K562 (cell line): ENCODE data around the gene AGAP3. TPM values are rescaled to one million over a fixed set of nuclear protein-coding genes. Genes with fewer than 3 reads are reported as not detected.

Source experiments
- BRD4 ChIP-seq: fragments of 200-600 bp; sonication (generic); IDR thresholded peaks from 2 replicates; pipeline ENCODE4 v1.6.1; 2017; ENCODE audit warnings: inconsistent platforms
- CEBPG ChIP-seq, 3 experiments: fragments of 200-800 bp in 1 of 3; sonication (Bioruptor generic) in 1 of 3; sonication (generic) in 1 of 3; formaldehyde crosslinking in 1 of 3; IDR thresholded peaks in 2 of 3; conservative IDR thresholded peaks in 1 of 3; 2 replicates each; pipeline versions ENCODE4 v1.6.1 to v1.8.0; 2016 to 2022; ENCODE audit warnings: missing compliant biosample characterization in 2 of 3, missing genetic modification characterization in 2 of 3, mild to moderate bottlenecking in 1 of 3, missing genetic modification reagents in 1 of 3
- FIP1L1 ChIP-seq: fragments of 200-400 bp; formaldehyde crosslinking; IDR thresholded peaks from 2 replicates; pipeline ENCODE4 v1.6.1; 2018; ENCODE audit warnings: mild to moderate bottlenecking, low read depth, low read length; ENCODE audit not compliant: poor library complexity, severe bottlenecking
- HDAC6 ChIP-seq: IDR thresholded peaks from 2 replicates; pipeline ENCODE4 v1.6.1; 2012; ENCODE audit warnings: low read depth, mild to moderate bottlenecking, control low read depth, inconsistent platforms, low read length, moderate library complexity
- L3MBTL2 ChIP-seq: fragments of 450-650 bp; IDR thresholded peaks from 2 replicates; pipeline ENCODE4 v1.6.1; 2016; ENCODE audit warnings: mild to moderate bottlenecking, moderate library complexity
- LCOR ChIP-seq: sonication (generic); formaldehyde crosslinking; IDR thresholded peaks from 2 replicates; pipeline ENCODE4 v1.8.0; 2022; ENCODE audit warnings: mild to moderate bottlenecking, missing genetic modification reagents
- NELFE ChIP-seq: IDR thresholded peaks from 2 replicates; pipeline ENCODE4 v1.6.1; 2011; ENCODE audit warnings: mild to moderate bottlenecking; ENCODE audit not compliant: insufficient read depth, insufficient read length
- NONO ChIP-seq, 2 experiments: fragments of 200-400 bp in 1 of 2; fragments of 450-650 bp in 1 of 2; formaldehyde crosslinking in 1 of 2; IDR thresholded peaks; 2 replicates each; pipeline ENCODE4 v1.6.1; 2017; ENCODE audit warnings: low read depth in 2 of 2, mild to moderate bottlenecking in 2 of 2, moderate library complexity in 2 of 2, low read length in 1 of 2
- PPARD ChIP-seq: fragments of 250-450 bp; sonication (Bioruptor Pico); IDR thresholded peaks from 2 replicates; pipeline ENCODE4 v1.8.0; 2022; ENCODE audit warnings: inconsistent platforms, mild to moderate bottlenecking, moderate library complexity
- TOE1 ChIP-seq, 2 experiments: fragments of 450-650 bp in 1 of 2; sonication (generic) in 1 of 2; formaldehyde crosslinking in 1 of 2; IDR thresholded peaks; 2 replicates each; pipeline versions ENCODE4 v1.7.1 to v1.8.0; 2016 to 2022; ENCODE audit warnings: borderline replicate concordance in 2 of 2, mild to moderate bottlenecking in 2 of 2, antibody characterized with exemption in 1 of 2, inconsistent platforms in 1 of 2, low read depth in 1 of 2, missing genetic modification reagents in 1 of 2, moderate library complexity in 1 of 2
- ZC3H4 ChIP-seq: sonication (generic); formaldehyde crosslinking; IDR thresholded peaks from 2 replicates; pipeline ENCODE4 v1.9.0; 2021; ENCODE audit warnings: missing genetic modification reagents, borderline replicate concordance
- ZNF12 ChIP-seq: sonication (generic); formaldehyde crosslinking; IDR thresholded peaks from 2 replicates; pipeline ENCODE4 v1.4.0; 2020; ENCODE audit warnings: mild to moderate bottlenecking, missing genetic modification reagents
- ZNF175 ChIP-seq: fragments of 200-800 bp; sonication (Bioruptor generic); IDR thresholded peaks from 2 replicates; pipeline ENCODE4 v1.6.1; 2016; ENCODE audit warnings: low read depth, mild to moderate bottlenecking, missing genetic modification characterization, missing compliant biosample characterization
- ZNF445 ChIP-seq: fragments of 250-450 bp; sonication (Bioruptor Pico); IDR thresholded peaks from 2 replicates; pipeline ENCODE4 v1.4.0; 2020; ENCODE audit warnings: low read depth, mild to moderate bottlenecking, moderate library complexity
- polyA plus RNA-seq, 8 experiments: library from polyadenylated mRNA; depleted of rRNA in 4 of 8; stranded (reverse) in 5 of 8; unstranded in 3 of 8; fragments of >200 nt; fragmentation: Nextera tagmentation in 2 of 8; fragmentation: Illumina TruSeq in 1 of 8; extraction: Ambion mirVana in 2 of 8; extraction: Trizol in 1 of 8; gene quantifications; 2 replicates each; pipeline versions ENCODE4 v1.2.1 to v1.2.3, GENCODE V29; 2011 to 2014; ENCODE audit warnings: inconsistent platforms in 1 of 8, missing spikeins in 1 of 8
- total RNA-seq, 7 experiments: library from RNA; depleted of rRNA in 6 of 7; stranded (reverse); fragments of >200 nt in 6 of 7; fragmentation: Illumina TruSeq in 2 of 7; extraction: Trizol in 2 of 7; gene quantifications; 2 replicates each; pipeline versions ENCODE4 v1.2.1 to v1.2.3, GENCODE V29; 2011 to 2021; ENCODE audit warnings: low replicate concordance in 1 of 7
- TF ChIP-seq, protein P1 (sequence below): fragments of 250-450 bp; sonication (Bioruptor Pico); IDR thresholded peaks from 2 replicates; pipeline ENCODE4 v1.8.0; 2022; ENCODE audit warnings: moderate library complexity, mild to moderate bottlenecking, inconsistent platforms
- TF ChIP-seq, protein P2 (sequence below): sonication (generic); formaldehyde crosslinking; IDR thresholded peaks from 2 replicates; pipeline ENCODE4 v1.8.0; 2022; ENCODE audit warnings: mild to moderate bottlenecking, missing genetic modification reagents, borderline replicate concordance
- TF ChIP-seq, protein P3 (sequence below): sonication (generic); formaldehyde crosslinking; IDR thresholded peaks from 2 replicates; pipeline ENCODE4 v1.8.0; 2023; ENCODE audit warnings: missing genetic modification reagents, mild to moderate bottlenecking, borderline replicate concordance

AGAP3 gene
- total and polyA plus RNA-seq, 9 of the 15 experiments (the other 6 are each of a cell fraction or from before 2014, with no cell fraction given), result 3.4 to 208 (median 62.2) TPM

DNA sequence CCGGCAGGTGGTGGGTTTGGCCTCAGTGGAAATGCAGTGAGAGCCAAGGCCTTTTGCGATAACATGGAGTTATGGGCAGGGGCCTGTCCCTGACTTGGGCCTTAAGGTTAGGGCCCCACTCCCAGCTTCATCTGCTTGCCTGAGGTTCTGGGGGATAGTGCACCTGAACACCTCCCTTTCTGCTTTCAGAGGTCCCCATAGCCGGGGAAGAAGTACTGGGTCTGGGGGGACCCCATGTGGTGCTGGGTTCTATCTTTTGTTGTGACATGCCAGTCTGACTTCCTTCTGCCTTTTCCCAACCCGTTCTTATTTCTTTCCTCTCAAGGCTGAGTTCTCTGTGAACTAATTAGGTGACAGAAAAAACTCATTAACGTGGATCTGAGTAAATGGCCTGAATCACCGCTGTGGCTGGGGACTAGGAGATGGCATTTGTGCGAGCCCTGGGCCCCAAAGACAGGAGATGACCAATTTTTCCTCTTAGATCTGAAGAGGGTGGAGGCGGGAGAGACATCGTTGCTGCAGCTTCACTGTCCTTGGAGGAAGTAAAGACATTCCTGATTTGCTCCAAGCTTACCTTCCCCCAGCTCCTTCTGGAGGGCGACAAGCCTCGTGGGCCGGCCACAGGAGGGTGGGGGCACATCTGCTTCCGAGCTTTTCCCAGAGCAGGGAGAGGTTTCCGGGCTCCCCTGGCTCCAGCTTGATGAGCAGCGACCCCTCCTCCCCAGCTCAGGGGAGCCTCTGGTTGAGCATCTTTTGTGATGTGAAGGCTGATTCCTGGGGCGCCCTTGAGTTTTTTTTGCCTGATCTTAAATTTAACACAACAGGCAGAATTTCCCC, 2.0 kb downstream of the AGAP3 start (continued):
- TF ChIP-seq TOE1 (IDR thresholded peaks at IDR 0.05; ENCODE audit: borderline replicate concordance) (0 out of 2 replicates have a peak, but pooled peaks have one; percentile 23), TOE1 (CRISPR knock-in tag; IDR thresholded peaks at IDR 0.05; ENCODE audit: borderline replicate concordance, low read depth) (no peak), NELFE (no peak), ZNF175 (no peak), ZC3H4 (CRISPR knock-in tag) (0 out of 2 replicates have a peak, but pooled peaks have one; percentile 53), HDAC6 (no peak), ZNF12 (no peak), LCOR (CRISPR knock-in tag) (0 out of 2 replicates have a peak, but pooled peaks have one; percentile 23), L3MBTL2 (no peak), CEBPG (CRISPR knock-in tag; IDR thresholded peaks at IDR 0.05) (no peak), CEBPG (tag; conservative IDR thresholded peaks at IDR 0.05 in 1 of 2, IDR thresholded peaks at IDR 0.05 in 1 of 2) (no peak), NONO (IDR thresholded peaks at IDR 0.05; ENCODE audit: low read depth in 2 of 2, low read length in 1 of 2) (no peak), PPARD (CRISPR knock-in tag) (no peak), ZNF445 (CRISPR knock-in tag) (no peak), FIP1L1 (no peak), BRD4 (no peak)
- TF ChIP-seq, protein P1, sequence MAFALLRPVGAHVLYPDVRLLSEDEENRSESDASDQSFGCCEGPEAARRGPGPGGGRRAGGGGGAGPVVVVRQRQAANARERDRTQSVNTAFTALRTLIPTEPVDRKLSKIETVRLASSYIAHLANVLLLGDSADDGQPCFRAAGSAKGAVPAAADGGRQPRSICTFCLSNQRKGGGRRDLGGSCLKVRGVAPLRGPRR, result no peak
- TF ChIP-seq, protein P2, sequence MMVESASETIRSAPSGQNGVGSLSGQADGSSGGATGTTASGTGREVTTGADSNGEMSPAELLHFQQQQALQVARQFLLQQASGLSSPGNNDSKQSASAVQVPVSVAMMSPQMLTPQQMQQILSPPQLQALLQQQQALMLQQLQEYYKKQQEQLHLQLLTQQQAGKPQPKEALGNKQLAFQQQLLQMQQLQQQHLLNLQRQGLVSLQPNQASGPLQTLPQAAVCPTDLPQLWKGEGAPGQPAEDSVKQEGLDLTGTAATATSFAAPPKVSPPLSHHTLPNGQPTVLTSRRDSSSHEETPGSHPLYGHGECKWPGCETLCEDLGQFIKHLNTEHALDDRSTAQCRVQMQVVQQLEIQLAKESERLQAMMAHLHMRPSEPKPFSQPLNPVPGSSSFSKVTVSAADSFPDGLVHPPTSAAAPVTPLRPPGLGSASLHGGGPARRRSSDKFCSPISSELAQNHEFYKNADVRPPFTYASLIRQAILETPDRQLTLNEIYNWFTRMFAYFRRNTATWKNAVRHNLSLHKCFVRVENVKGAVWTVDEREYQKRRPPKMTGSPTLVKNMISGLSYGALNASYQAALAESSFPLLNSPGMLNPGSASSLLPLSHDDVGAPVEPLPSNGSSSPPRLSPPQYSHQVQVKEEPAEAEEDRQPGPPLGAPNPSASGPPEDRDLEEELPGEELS (CRISPR knock-in tag), result no peak
- TF ChIP-seq, protein P3, sequence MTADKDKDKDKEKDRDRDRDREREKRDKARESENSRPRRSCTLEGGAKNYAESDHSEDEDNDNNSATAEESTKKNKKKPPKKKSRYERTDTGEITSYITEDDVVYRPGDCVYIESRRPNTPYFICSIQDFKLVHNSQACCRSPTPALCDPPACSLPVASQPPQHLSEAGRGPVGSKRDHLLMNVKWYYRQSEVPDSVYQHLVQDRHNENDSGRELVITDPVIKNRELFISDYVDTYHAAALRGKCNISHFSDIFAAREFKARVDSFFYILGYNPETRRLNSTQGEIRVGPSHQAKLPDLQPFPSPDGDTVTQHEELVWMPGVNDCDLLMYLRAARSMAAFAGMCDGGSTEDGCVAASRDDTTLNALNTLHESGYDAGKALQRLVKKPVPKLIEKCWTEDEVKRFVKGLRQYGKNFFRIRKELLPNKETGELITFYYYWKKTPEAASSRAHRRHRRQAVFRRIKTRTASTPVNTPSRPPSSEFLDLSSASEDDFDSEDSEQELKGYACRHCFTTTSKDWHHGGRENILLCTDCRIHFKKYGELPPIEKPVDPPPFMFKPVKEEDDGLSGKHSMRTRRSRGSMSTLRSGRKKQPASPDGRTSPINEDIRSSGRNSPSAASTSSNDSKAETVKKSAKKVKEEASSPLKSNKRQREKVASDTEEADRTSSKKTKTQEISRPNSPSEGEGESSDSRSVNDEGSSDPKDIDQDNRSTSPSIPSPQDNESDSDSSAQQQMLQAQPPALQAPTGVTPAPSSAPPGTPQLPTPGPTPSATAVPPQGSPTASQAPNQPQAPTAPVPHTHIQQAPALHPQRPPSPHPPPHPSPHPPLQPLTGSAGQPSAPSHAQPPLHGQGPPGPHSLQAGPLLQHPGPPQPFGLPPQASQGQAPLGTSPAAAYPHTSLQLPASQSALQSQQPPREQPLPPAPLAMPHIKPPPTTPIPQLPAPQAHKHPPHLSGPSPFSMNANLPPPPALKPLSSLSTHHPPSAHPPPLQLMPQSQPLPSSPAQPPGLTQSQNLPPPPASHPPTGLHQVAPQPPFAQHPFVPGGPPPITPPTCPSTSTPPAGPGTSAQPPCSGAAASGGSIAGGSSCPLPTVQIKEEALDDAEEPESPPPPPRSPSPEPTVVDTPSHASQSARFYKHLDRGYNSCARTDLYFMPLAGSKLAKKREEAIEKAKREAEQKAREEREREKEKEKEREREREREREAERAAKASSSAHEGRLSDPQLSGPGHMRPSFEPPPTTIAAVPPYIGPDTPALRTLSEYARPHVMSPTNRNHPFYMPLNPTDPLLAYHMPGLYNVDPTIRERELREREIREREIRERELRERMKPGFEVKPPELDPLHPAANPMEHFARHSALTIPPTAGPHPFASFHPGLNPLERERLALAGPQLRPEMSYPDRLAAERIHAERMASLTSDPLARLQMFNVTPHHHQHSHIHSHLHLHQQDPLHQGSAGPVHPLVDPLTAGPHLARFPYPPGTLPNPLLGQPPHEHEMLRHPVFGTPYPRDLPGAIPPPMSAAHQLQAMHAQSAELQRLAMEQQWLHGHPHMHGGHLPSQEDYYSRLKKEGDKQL, result 0 out of 2 replicates have a peak, but pooled peaks have one; percentile 29
